HEK293 (cell line): Measurements from ENCODE around the gene SUSD4.

Experiments
- GLI4 ChIP-seq: fragments of 450-650 bp; formaldehyde crosslinking; IDR thresholded peaks from 2 replicates; pipeline ENCODE4 v1.5.1; 2016; ENCODE audit warnings: missing biosample characterization, missing genetic modification characterization
- TF ChIP-seq, protein P1 (sequence below): fragments of 450-650 bp; formaldehyde crosslinking; IDR thresholded peaks from 2 replicates; pipeline ENCODE4 v1.5.1; 2016; ENCODE audit warnings: missing biosample characterization, missing genetic modification characterization

DNA sequence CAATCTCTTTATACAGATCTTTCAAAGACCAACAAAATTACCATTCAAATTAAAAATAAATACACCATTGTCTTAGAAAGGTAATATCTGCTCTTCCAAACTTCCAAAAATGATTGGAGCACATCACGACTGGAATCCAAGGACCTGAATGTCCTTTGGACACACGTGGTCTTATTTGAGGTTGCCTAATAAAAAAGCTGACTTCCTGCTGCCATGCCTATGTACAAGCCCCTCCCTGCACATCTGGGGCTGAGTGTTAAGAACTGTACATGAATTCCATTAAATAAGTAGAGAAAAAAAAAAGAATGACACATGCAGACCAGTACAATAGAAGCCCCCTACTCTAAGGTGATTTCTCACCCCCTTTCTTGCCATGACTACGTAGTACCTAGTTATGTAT is 73.6 kb downstream of the SUSD4 start:
- TF ChIP-seq, protein P1, sequence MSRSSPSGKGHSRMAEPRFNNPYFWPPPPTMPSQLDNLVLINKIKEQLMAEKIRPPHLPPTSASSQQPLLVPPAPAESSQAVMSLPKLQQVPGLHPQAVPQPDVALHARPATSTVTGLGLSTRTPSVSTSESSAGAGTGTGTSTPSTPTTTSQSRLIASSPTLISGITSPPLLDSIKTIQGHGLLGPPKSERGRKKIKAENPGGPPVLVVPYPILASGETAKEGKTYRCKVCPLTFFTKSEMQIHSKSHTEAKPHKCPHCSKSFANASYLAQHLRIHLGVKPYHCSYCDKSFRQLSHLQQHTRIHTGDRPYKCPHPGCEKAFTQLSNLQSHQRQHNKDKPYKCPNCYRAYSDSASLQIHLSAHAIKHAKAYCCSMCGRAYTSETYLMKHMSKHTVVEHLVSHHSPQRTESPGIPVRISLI (tag by site-specific recombination): no peak
- TF ChIP-seq GLI4 (tag by site-specific recombination): no peak
